Hematopoietic multipotent progenitor cell treated with erythropoietin and hydrocortisone succinate and interleukin-3 and kit ligand, for 17 days (in vitro differentiated cells): ENCODE data around the gene TIMM21.

Source experiments
- DNase-seq: peaks from one replicate; pipeline ENCODE4 v3.0.0-alpha.2; 2015; ENCODE audit warnings: low spot score

Gene TIMM21

GRCh38 chr18:74194691-74195090, 46.4 kb downstream of the TIMM21 start:
- DNase-seq, result no peak

- peak; percentile 84 for DNase-seq
Observed at GRCh38 chr18:74196220-74197119, 48.1 kb downstream of the TIMM21 start.

- no peak for DNase-seq
Observed at GRCh38 chr18:74197705-74198341, 49.5 kb downstream of the TIMM21 start.

GRCh38 chr18:74198453-74198852, 50.1 kb downstream of the TIMM21 start:
- no peak for DNase-seq

GRCh38 chr18:74200780-74201179, 52.5 kb downstream of the TIMM21 start:
- no peak for DNase-seq

GRCh38 chr18:74203811-74204210, 55.5 kb downstream of the TIMM21 start:
- no peak for DNase-seq

GRCh38 chr18:74204526-74205152, 56.3 kb downstream of the TIMM21 start:
- DNase-seq, result no peak
